Renal cortex interstitium (tissue), 15 donors: Measurements from ENCODE around the gene TMEM253. TPM values are rescaled to one million over a fixed set of nuclear protein-coding genes. Genes with fewer than 3 reads are reported as not detected.

Source experiments
- DNase-seq, 11 donors: peaks; one replicate each; pipeline ENCODE4 v3.0.0-alpha.2; 2013; ENCODE audit warnings: low read depth in 9 of 11, low spot score in 4 of 11; ENCODE audit errors: extremely low read depth in 1 of 11
- long read RNA-seq, 16 experiments: transcript quantifications; one replicate each; lab custom pipeline, GENCODE V29; 2026
- polyA plus RNA-seq, 3 donors: library from polyadenylated mRNA; unstranded; fragments of 120-200 nt; gene quantifications; one replicate each; pipeline ENCODE4 v1.2.1, GENCODE V29; 2013; ENCODE audit not compliant: insufficient read length in 3 of 3

The TMEM253 gene
- 1 to 10 TPM; 1.1 to 1.6 (median 1.5) TPM for polyA plus RNA-seq
- long read RNA-seq, donor 1: 0 reads
- long read RNA-seq, donor 2: 0 reads
- long read RNA-seq, donor 3: 0 reads
- long read RNA-seq, donor 4: 0 reads
- long read RNA-seq, donor 5: 0 reads
- long read RNA-seq, donor 6: 0 reads
- long read RNA-seq, donor 7: 0 reads
- long read RNA-seq, donor 8: 0 reads
- long read RNA-seq, donor 9: 0 reads
- long read RNA-seq, donor 10: 0 reads
- long read RNA-seq, donor 11: 0 reads
- long read RNA-seq, donor 12: 0 reads
- long read RNA-seq, donor 13: 0 reads
- long read RNA-seq, donor 14: 0 reads
- long read RNA-seq, donor 15: 0 reads
- long read RNA-seq, donor 16: 0 reads

GRCh38 chr14:21100931-21101330 is at the start of gene TMEM253:
Gene TMEM253 (plus strand): TSS chr14:21101066. CDS start chr14:21101344, 278 bp downstream.
- DNase-seq: no peak

GRCh38 chr14:21053184-21054122 is 47.4 kb upstream of the TMEM253 start:
- DNase-seq: no peak

- no peak for DNase-seq
Measured at GRCh38 chr14:21054123-21054767, 46.6 kb upstream of the TMEM253 start.

- DNase-seq: no peak
Measured at GRCh38 chr14:21054768-21055145, 46.1 kb upstream of the TMEM253 start.

GRCh38 chr14:21055432-21056117 is 45.3 kb upstream of the TMEM253 start:
- no peak for DNase-seq

GRCh38 chr14:21056520-21057163 is 44.2 kb upstream of the TMEM253 start:
- no peak for DNase-seq

- no peak for DNase-seq
Measured at GRCh38 chr14:21057803-21058675, 42.8 kb upstream of the TMEM253 start, which contains the start of gene RNASE8. Gene RNASE8 (plus strand): TSS chr14:21057822. CDS start chr14:21057893, 71 bp downstream.

GRCh38 chr14:21058903-21059302 is 42.0 kb upstream of the TMEM253 start:
- no peak for DNase-seq

- no peak for DNase-seq
Measured at GRCh38 chr14:21059842-21060613, 40.8 kb upstream of the TMEM253 start.

GRCh38 chr14:21060614-21061346 is 40.1 kb upstream of the TMEM253 start:
- no peak for DNase-seq

- no peak for DNase-seq
Measured at GRCh38 chr14:21061347-21061668, 39.6 kb upstream of the TMEM253 start.

GRCh38 chr14:21063479-21063878 is 37.4 kb upstream of the TMEM253 start:
- no peak for DNase-seq

GRCh38 chr14:21066882-21067502 is 33.9 kb upstream of the TMEM253 start:
- no peak for DNase-seq

- DNase-seq: peak in 9 of 11 donors; percentile 44 to 72 (median 63)
Measured at GRCh38 chr14:21068521-21069387, 32.1 kb upstream of the TMEM253 start.
